Upper lobe of left lung (tissue), 6 donors: Measurements from ENCODE around the gene TRMT61A. TPM values are rescaled to one million over a fixed set of nuclear protein-coding genes. Genes with fewer than 3 reads are reported as not detected.
"Not testable (repeated sequence)": the region's sequence is repeated elsewhere in the genome, so short reads cannot be mapped to it uniquely, and the experiment has no call there.

Experiments
- ATAC-seq, 2 donors: fragments of 200-7000 bp; cut with Tn5 transposase; one replicate each; pipeline ENCODE4 v1.9.1; 2022; ENCODE audit warnings: mild to moderate bottlenecking in 2 of 2, moderate library complexity in 2 of 2; ENCODE audit not compliant: low FRiP score in 2 of 2
- DNase-seq, 2 donors: peaks; one replicate each; pipeline ENCODE4 v3.0.0-alpha.2; 2019 to 2020
- H3K27ac ChIP-seq, 4 donors: fragments of 200-600 bp; sonication (generic); one replicate each; pipeline ENCODE4 v1.5.1; 2016 to 2019
- H3K27me3 ChIP-seq, 4 donors: fragments of 200-600 bp; sonication (generic); one replicate each; pipeline ENCODE4 v1.5.1; 2017 to 2019
- H3K36me3 ChIP-seq, 4 donors: fragments of 200-600 bp; sonication (generic); one replicate each; pipeline ENCODE4 v1.5.1; 2016 to 2019
- H3K4me1 ChIP-seq, 4 donors: fragments of 200-600 bp; sonication (generic); one replicate each; pipeline ENCODE4 v1.5.1; 2018 to 2019
- H3K4me3 ChIP-seq, 4 donors: fragments of 200-600 bp; sonication (generic); one replicate each; pipeline ENCODE4 v1.5.1; 2017 to 2019; ENCODE audit warnings: mild to moderate bottlenecking in 2 of 4, moderate library complexity in 1 of 4
- H3K9me3 ChIP-seq, 4 donors: fragments of 200-600 bp; sonication (generic); one replicate each; pipeline ENCODE4 v1.5.1; 2018 to 2019
- EP300 ChIP-seq, 4 donors: sonication (generic); formaldehyde crosslinking; IDR thresholded peaks; one replicate each; pipeline ENCODE4 v1.5.1; 2017; ENCODE audit warnings: antibody characterized with exemption in 4 of 4, control low read depth in 2 of 4
- POLR2A ChIP-seq, 4 donors: fragments of 450-650 bp; IDR thresholded peaks; one replicate each; pipeline ENCODE4 v1.5.1; 2016 to 2017; ENCODE audit warnings: antibody characterized with exemption in 4 of 4, mild to moderate bottlenecking in 2 of 4
- POLR2AphosphoS5 ChIP-seq, 2 donors: sonication (generic); formaldehyde crosslinking; IDR thresholded peaks; one replicate each; pipeline ENCODE4 v1.5.1; 2017; ENCODE audit warnings: antibody characterized with exemption in 2 of 2
- WGBS, 2 donors: methylation state at CpG; one replicate each; pipeline ENCODE4 v1.1.5; 2017 to 2018; 5-methylcytosine and 5-hydroxymethylcytosine counted together
- total RNA-seq, 6 donors: library from RNA; depleted of rRNA in 4 of 6; stranded (reverse); fragments of >200 nt in 4 of 6; gene quantifications; one replicate each; pipeline versions ENCODE4 v1.1.0 to v1.2.1, GENCODE V29; 2016 to 2021
- TF ChIP-seq, protein P1 (sequence below), 6 experiments: fragments of 450-650 bp in 4 of 6; fragments of 200-600 bp in 2 of 6; sonication (generic) in 2 of 6; IDR thresholded peaks; one replicate each; pipeline ENCODE4 v1.5.1; 2016 to 2019; ENCODE audit warnings: antibody characterized with exemption in 6 of 6
- donor health status: DM: no; HTN: no; CAD: no; lungs with moderate emphysema.
- donor health status: DM: no; HTN: yes; CAD: no; lungs with severe emphysema.

The TRMT61A gene
- total RNA-seq, 6 donors from 2014 or later: 6.7 to 25.1 (median 15.0) TPM

DNA sequence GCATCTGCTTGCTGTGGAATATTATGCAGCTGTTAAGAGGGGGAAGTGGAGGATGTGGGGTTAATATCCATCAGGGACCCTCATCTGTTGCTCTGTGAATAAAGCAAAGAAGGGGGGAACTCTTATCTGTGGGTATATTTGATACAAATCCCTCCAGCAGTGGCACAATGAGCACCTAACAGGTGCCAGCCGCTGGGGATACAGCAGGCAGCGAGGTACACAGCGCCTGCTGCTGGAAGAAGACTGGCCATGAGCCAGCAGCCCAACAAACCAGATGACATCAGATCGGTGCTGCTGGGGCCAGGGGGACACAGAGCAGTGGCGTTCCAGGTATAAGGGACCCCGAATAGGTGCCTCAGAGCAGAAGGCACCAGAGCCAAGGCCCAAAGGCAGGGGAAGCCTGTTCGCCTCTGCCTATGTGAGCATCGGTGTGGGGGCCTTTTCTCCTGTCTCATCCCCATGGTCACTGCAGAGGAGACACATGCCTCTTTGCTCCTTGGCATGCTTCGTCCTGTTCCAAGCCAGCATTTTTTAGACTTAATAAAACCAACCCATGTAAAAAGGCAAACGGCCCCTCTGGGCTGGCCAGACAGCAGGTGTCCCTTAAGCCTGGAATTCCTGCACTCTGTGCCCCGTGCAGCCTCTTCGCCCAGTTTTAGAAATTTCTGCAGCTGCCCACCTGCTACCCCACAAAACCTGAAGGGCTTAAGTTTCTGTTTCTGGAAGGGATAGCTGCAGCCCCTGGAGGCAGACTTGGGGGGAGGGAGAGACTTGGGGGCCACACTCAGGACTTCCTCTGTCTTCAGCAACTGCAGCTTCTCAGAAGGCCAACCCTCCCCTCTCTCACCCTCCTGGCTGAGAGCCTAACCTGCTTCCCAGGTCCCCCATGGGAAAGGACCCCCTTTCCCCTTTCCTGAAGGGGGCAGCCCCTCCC lies 4.7 kb upstream of the TRMT61A start:
- ATAC-seq: no peak
- no peak for DNase-seq
- Histone ChIP-seq H3K27me3 (peaks cover 0 to 20% (median 11%) of the 10 kb centered on the region in 4 donors), H3K36me3 (no peaks in the 10 kb centered on the region), H3K27ac (peak overlapping the region in 1 of 4 donors; percentile 34), H3K9me3 (no peaks in the 10 kb centered on the region), H3K4me1 (peaks cover 49 to 71% (median 54%) of the 10 kb centered on the region in 4 donors), H3K4me3 (no peak overlapping the region)
- 74 to 82% methylated on average over 8 to 12 of the region's 12 CpGs for WGBS, 2 donors
- TF ChIP-seq EP300 (IDR thresholded peaks at IDR 0.05) (no peak), POLR2A (IDR thresholded peaks at IDR 0.05) (no peak), POLR2AphosphoS5 (IDR thresholded peaks at IDR 0.05) (no peak)
- TF ChIP-seq, protein P1, sequence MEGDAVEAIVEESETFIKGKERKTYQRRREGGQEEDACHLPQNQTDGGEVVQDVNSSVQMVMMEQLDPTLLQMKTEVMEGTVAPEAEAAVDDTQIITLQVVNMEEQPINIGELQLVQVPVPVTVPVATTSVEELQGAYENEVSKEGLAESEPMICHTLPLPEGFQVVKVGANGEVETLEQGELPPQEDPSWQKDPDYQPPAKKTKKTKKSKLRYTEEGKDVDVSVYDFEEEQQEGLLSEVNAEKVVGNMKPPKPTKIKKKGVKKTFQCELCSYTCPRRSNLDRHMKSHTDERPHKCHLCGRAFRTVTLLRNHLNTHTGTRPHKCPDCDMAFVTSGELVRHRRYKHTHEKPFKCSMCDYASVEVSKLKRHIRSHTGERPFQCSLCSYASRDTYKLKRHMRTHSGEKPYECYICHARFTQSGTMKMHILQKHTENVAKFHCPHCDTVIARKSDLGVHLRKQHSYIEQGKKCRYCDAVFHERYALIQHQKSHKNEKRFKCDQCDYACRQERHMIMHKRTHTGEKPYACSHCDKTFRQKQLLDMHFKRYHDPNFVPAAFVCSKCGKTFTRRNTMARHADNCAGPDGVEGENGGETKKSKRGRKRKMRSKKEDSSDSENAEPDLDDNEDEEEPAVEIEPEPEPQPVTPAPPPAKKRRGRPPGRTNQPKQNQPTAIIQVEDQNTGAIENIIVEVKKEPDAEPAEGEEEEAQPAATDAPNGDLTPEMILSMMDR (IDR thresholded peaks at IDR 0.05): no peak

DNA sequence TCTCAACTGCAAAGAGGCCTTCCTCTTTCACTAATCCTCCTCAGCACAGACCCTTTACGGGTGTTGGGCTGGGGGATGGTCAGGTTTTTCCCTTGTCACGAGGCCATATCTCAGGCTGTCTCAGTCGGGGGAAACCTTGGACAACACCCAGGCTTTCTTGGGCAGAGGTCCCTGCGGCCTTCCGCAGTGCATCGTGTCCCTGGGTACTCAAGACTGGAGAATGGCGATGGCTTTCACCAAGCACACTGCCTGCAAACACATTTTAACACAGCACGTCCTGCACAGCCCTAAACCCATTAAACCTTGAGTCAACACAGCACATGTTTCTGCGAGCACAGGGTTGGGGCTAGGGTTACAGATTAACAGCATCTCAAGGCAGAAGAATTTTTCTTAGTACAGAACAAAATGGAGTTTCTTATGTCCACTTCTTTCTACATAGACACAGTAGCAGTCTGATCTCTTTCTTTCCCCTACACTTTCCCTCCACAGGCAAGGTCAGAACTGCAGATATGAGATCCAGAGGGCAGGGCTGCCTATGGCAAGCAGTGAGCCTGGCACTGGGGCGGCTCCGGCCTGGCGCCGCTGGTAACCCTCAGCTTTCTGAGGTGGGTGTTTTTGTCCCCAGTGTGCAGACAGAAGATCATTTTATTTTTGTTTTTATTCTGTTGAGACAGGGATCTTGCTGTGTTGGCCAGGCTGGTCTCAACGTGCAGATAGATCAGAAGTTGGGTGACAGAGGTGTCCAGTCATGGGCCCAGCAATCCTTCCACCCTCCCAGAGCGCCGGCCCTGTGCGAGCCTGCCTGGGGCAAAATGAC lies 3.4 kb upstream of the TRMT61A start:
- H3K36me3 ChIP-seq, H3K9me3 ChIP-seq, H3K4me3 ChIP-seq, ATAC-seq: not testable (repeated sequence)
- peaks cover 0 to 20% (median 11%) of the 10 kb centered on the region in 4 donors for H3K27me3 ChIP-seq
- peak in 1 of 2 donors; percentile 68 for DNase-seq
- peak overlapping the region in 1 of 4 donors; percentile 88 for H3K27ac ChIP-seq
- H3K4me1 ChIP-seq: peaks cover 47 to 71% (median 52%) of the 10 kb centered on the region in 4 donors
- WGBS, 2 donors: 74 to 92% methylated on average over 10 to 17 of the region's 17 CpGs

DNA sequence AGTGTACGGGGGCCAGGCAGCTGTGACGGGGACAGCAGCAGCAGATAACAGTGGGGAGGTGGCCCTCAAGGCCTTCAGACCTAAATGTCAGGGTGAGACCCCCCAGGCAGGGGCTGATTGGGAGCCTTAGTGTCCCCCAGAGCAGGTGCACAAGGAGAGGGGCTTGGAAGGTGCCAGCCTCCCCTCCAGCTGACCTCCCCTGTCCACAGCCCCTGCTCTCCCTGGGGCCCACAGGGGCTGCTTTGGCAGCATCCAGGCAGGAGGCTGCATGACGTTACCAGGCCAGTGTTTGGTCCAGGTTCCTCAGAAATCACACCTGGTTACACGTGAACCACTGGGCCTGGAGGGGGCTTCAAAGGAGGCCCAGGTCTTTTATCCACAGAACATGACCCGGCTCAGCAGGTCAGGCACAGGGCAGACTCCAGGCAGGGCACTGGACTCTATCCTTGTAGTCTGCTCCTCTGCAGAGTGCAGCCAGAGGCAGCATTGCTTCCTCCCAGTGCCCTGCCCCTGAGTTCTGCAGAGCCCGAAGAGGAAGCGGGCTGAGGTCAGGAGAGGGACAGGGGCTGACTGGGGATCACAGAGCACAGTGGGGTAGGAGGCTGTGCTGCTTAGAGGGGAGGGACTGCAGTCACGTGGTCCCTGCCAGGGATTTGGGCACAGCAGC lies 2.6 kb upstream of the TRMT61A start:
- peak in 1 of 2 donors; percentile 0 for ATAC-seq
- Histone ChIP-seq H3K4me1 (peaks cover 41 to 71% (median 48%) of the 10 kb centered on the region in 4 donors), H3K27me3 (peaks cover 0 to 20% (median 9%) of the 10 kb centered on the region in 4 donors), H3K27ac (peak overlapping the region in 2 of 4 donors; percentile 4 to 88), H3K4me3 (no peak overlapping the region), H3K9me3 (no peaks in the 10 kb centered on the region), H3K36me3 (peaks cover 0 to 7% (median 3%) of the 10 kb centered on the region in 4 donors)
- TF ChIP-seq, protein P1 (IDR thresholded peaks at IDR 0.05): no peak
- TF ChIP-seq EP300 (IDR thresholded peaks at IDR 0.05) (no peak), POLR2A (IDR thresholded peaks at IDR 0.05) (no peak), POLR2AphosphoS5 (IDR thresholded peaks at IDR 0.05) (no peak)
- WGBS, 2 donors: 31 to 65% methylated on average over 3 to 8 of the region's 8 CpGs
- no peak for DNase-seq

DNA sequence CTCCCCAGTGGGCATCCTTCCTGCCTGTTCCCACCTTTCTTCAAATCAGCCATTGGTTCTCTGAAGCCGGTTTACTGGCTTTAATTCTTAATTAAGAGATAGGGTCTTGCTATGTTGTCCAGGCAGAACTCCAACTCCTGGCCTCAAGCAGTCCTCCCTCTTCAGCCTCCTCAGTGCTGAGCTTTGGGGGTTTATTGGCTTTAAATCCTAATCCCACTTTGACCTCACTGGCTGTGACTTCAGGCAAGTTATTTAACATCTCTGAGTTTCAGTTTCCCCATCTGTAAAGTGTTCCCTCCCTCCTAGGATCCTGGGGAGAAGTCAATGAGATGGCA lies 2.1 kb upstream of the TRMT61A start:
- Histone ChIP-seq H3K4me3 (no peak overlapping the region), H3K36me3 (peaks cover 0 to 7% (median 3%) of the 10 kb centered on the region in 4 donors), H3K4me1 (peaks cover 38 to 66% (median 44%) of the 10 kb centered on the region in 4 donors), H3K9me3 (no peaks in the 10 kb centered on the region), H3K27me3 (peaks cover 0 to 15% (median 7%) of the 10 kb centered on the region in 4 donors), H3K27ac (peak overlapping the region in 3 of 4 donors; percentile 88 to 93 (median 92))
- ATAC-seq (no peak), DNase-seq (no peak)
- TF ChIP-seq EP300 (IDR thresholded peaks at IDR 0.05): no peak
- WGBS, 2 donors: 81 to 83% methylated on average over 1 of the region's 1 CpG

DNA sequence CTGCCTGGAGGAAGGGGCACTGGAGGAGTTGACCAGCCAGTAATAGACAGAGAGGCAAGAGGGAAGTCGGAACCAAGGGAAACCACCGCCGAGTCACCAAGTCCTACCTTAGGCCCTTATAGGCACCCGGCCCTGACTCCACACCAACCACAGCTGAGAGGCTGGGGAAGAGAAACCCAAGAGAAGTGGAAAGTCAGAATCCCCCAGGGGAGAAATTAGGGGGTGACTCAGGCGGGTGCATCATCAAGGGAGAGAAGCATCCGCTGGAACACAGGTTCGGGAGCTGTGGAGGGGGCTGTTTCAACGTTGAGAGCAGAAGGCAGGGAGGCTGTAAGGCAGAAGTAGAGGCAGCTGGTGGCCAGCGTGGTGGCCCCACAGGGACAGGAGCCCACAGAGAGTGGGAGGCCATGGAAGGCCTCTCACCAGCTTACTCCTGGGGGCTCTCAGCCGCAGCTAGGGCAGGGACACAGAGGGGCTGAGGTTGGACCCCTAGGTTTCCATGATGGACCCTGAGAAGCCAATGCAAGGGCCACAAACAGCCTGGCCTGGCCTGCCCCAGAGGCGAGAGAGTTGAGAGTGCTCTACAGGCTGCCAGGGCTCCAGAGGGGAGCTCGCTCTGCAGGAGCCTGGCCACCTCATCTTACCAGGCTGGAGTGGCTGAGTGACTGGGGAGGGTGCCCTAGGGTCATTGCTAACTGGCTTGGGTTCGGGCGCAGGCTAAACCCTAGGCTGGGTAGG lies 1.4 kb upstream of the TRMT61A start:
- 80 to 85% methylated on average over 12 to 14 of the region's 14 CpGs for WGBS, 2 donors
- DNase-seq (peak in 1 of 2 donors; percentile 42), ATAC-seq (peak in 1 of 2 donors; percentile 0)
- TF ChIP-seq, protein P1 (IDR thresholded peaks at IDR 0.05): no peak
- TF ChIP-seq POLR2AphosphoS5 (IDR thresholded peaks at IDR 0.05) (no peak), EP300 (IDR thresholded peaks at IDR 0.05) (no peak), POLR2A (IDR thresholded peaks at IDR 0.05) (no peak)
- Histone ChIP-seq H3K36me3 (peaks cover 0 to 13% (median 3%) of the 10 kb centered on the region in 4 donors), H3K4me3 (peak overlapping the region in 3 of 4 donors; percentile 73 to 99 (median 94)), H3K27ac (peak overlapping the region; percentile 88 to 93 (median 91)), H3K27me3 (peaks cover 0 to 8% (median 3%) of the 10 kb centered on the region in 4 donors), H3K4me1 (peaks cover 34 to 59% (median 40%) of the 10 kb centered on the region in 4 donors), H3K9me3 (no peaks in the 10 kb centered on the region)
